CD4-positive, alpha-beta T cell treated with Interleukin-10 for 1 hour (primary cell): ENCODE measurements around the gene SNRK.

ENCODE experiments used
- DNase-seq: peaks from one replicate; pipeline ENCODE4 v3.0.0-alpha.2; 2020

Gene SNRK

GRCh38 chr3:43286115-43286840, at the start of gene SNRK:
Gene SNRK (plus strand): TSS chr3:43286540. CDS start chr3:43303204, 16,664 bp downstream.
- DNase-seq: peak; percentile 92

GRCh38 chr3:43238801-43239200, 47.5 kb upstream of the SNRK start:
- DNase-seq: no peak

GRCh38 chr3:43239755-43240154, 46.6 kb upstream of the SNRK start:
- no peak for DNase-seq

GRCh38 chr3:43243590-43244587, 42.5 kb upstream of the SNRK start:
- DNase-seq: peak; percentile 51

- DNase-seq: no peak
Measured at GRCh38 chr3:43244694-43245093, 41.6 kb upstream of the SNRK start.

GRCh38 chr3:43246976-43247375, 39.4 kb upstream of the SNRK start:
- no peak for DNase-seq

GRCh38 chr3:43247561-43248184, 38.7 kb upstream of the SNRK start:
- no peak for DNase-seq

GRCh38 chr3:43248185-43248583, 38.2 kb upstream of the SNRK start:
- DNase-seq: no peak

- DNase-seq: no peak
Measured at GRCh38 chr3:43248973-43249372, 37.4 kb upstream of the SNRK start.

- DNase-seq: no peak
Measured at GRCh38 chr3:43249405-43249804, 36.9 kb upstream of the SNRK start.

GRCh38 chr3:43253294-43253693, 33.0 kb upstream of the SNRK start:
- no peak for DNase-seq

GRCh38 chr3:43254125-43254524, 32.2 kb upstream of the SNRK start:
- DNase-seq: no peak

GRCh38 chr3:43255662-43256061, 30.7 kb upstream of the SNRK start:
- DNase-seq: no peak

- no peak for DNase-seq
Measured at GRCh38 chr3:43256714-43257461, 29.5 kb upstream of the SNRK start.

- DNase-seq: no peak
Measured at GRCh38 chr3:43257850-43258249, 28.5 kb upstream of the SNRK start.

- no peak for DNase-seq
Measured at GRCh38 chr3:43259626-43260025, 26.7 kb upstream of the SNRK start.

GRCh38 chr3:43260412-43260811, 25.9 kb upstream of the SNRK start:
- DNase-seq: no peak

- DNase-seq: no peak
Measured at GRCh38 chr3:43262194-43262593, 24.1 kb upstream of the SNRK start.

GRCh38 chr3:43266451-43266850, 19.9 kb upstream of the SNRK start:
- no peak for DNase-seq

- no peak for DNase-seq
Measured at GRCh38 chr3:43266995-43267394, 19.3 kb upstream of the SNRK start.

- no peak for DNase-seq
Measured at GRCh38 chr3:43268636-43269035, 17.7 kb upstream of the SNRK start.

- DNase-seq: no peak
Measured at GRCh38 chr3:43270078-43270477, 16.3 kb upstream of the SNRK start.

GRCh38 chr3:43273416-43273815, 12.9 kb upstream of the SNRK start:
- no peak for DNase-seq
